Fibroblast of lung (primary cell): Measurements from ENCODE around the gene GNAT3. TPM values are rescaled to one million over a fixed set of nuclear protein-coding genes. Genes with fewer than 3 reads are reported as not detected.

Source experiments
- DNase-seq, 2 donors: peaks; one replicate each; pipeline versions ENCODE4 v3.0.0 to v3.0.0-alpha.2; 2010; ENCODE audit warnings: low read depth in 2 of 2
- H2AFZ ChIP-seq: 2 replicates; pipeline ENCODE4 v1.5.1; 2012; ENCODE audit warnings: low read length, control low read depth, inconsistent platforms
- H3K27ac ChIP-seq: 2 replicates; pipeline ENCODE4 v1.5.1; 2011; ENCODE audit warnings: low read length, control low read depth; ENCODE audit not compliant: insufficient read depth
- H3K27me3 ChIP-seq: 2 replicates; pipeline ENCODE4 v1.5.1; 2011; ENCODE audit warnings: mild to moderate bottlenecking, low read length; ENCODE audit not compliant: control insufficient read depth, insufficient read depth
- H3K36me3 ChIP-seq: 2 replicates; pipeline ENCODE4 v1.5.1; 2011; ENCODE audit warnings: low read length; ENCODE audit not compliant: control insufficient read depth, insufficient read depth
- H3K4me1 ChIP-seq: 2 replicates; pipeline ENCODE4 v1.5.1; 2011; ENCODE audit warnings: low read length; ENCODE audit not compliant: control insufficient read depth, insufficient read depth; ENCODE audit errors: extremely low read depth
- H3K4me2 ChIP-seq: 2 replicates; pipeline ENCODE4 v1.5.1; 2011; ENCODE audit warnings: low read length, control low read depth; ENCODE audit not compliant: insufficient read depth; ENCODE audit errors: extremely low read depth
- H3K4me3 ChIP-seq, 4 experiments: fragments of 200-600 bp in 1 of 4; sonication (generic) in 1 of 4; replicated peaks in 1 of 4; 2 replicates each; pipeline ENCODE4 v1.5.1; 2011 to 2016; ENCODE audit warnings: low read length in 4 of 4, low read depth in 3 of 4, mild to moderate bottlenecking in 3 of 4, control low read depth in 2 of 4, inconsistent platforms in 1 of 4, mixed read lengths in 1 of 4; ENCODE audit not compliant: insufficient read depth in 1 of 4; ENCODE audit errors: control extremely low read depth in 1 of 4
- H3K79me2 ChIP-seq: 2 replicates; pipeline ENCODE4 v1.5.1; 2012; ENCODE audit warnings: mild to moderate bottlenecking, low read length, inconsistent platforms; ENCODE audit not compliant: control insufficient read depth, insufficient read depth
- H3K9ac ChIP-seq: 2 replicates; pipeline ENCODE4 v1.5.1; 2011; ENCODE audit warnings: mild to moderate bottlenecking, low read length, control low read depth; ENCODE audit not compliant: insufficient read depth
- H3K9me3 ChIP-seq: 2 replicates; pipeline ENCODE4 v1.5.1; 2012; ENCODE audit warnings: low read depth, low read length; ENCODE audit not compliant: control insufficient read depth, insufficient read depth
- H4K20me1 ChIP-seq: 2 replicates; pipeline ENCODE4 v1.5.1; 2011; ENCODE audit warnings: low read length; ENCODE audit not compliant: control insufficient read depth, insufficient read depth; ENCODE audit errors: extremely low read depth
- EZH2 ChIP-seq: IDR thresholded peaks from 2 replicates; pipeline ENCODE4 v1.5.1; 2012; ENCODE audit warnings: low read length, control low read depth, mild to moderate bottlenecking; ENCODE audit errors: missing control alignments
- polyA plus RNA-seq, 2 donors: library from polyadenylated mRNA; depleted of rRNA in 1 of 2; stranded (reverse) in 1 of 2; unstranded in 1 of 2; fragments of >200 nt; gene quantifications; 2 replicates each; pipeline ENCODE4 v1.2.1, GENCODE V29; 2011 to 2012; ENCODE audit warnings: missing spikeins in 1 of 2
- total RNA-seq: library from RNA; depleted of rRNA; stranded (reverse); fragments of >200 nt; gene quantifications from 2 replicates; pipeline ENCODE4 v1.2.1, GENCODE V29; 2014
- TF ChIP-seq, protein P1 (sequence below), 2 donors: IDR thresholded peaks in 1 of 2; conservative IDR thresholded peaks in 1 of 2; 1 replicate in 1 of 2; 2 replicates in 1 of 2; pipeline ENCODE4 v1.5.1; 2011 to 2012; ENCODE audit warnings: low read length in 2 of 2, control low read depth in 1 of 2, inconsistent platforms in 1 of 2, low read depth in 1 of 2, mild to moderate bottlenecking in 1 of 2

GNAT3 gene
- total and polyA plus RNA-seq, 2 donors (not counting 1 experiment from before 2014, with no cell fraction given), result not detected

DNA sequence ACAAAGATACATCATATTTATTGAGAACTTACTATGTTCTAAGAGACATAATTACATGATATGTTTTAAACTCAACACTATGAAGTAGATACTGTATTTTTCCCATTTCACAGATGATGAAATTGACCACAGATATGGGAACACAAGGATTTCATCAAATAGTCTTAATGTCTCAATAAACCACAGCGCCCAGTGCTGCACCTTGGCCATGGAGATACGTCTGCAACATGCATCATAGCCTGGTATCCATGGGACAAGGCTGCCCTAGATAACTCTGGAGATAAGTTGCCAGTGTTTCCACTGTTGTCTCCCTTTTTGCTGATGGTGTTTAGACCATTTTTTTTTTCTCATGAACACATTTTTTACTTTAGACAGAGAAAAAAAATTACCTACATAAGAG, 97.5 kb downstream of the GNAT3 start:
- no peak overlapping the region for H3K27ac ChIP-seq
- H3K27me3 ChIP-seq, result no peaks in the 10 kb centered on the region
- H3K9me3 ChIP-seq, result no peaks in the 10 kb centered on the region
- no peak overlapping the region for H3K4me3 ChIP-seq
- no peaks in the 10 kb centered on the region for H3K36me3 ChIP-seq
- H3K4me2 ChIP-seq, result no peak overlapping the region
- H4K20me1 ChIP-seq, result no peaks in the 10 kb centered on the region
- H3K4me1 ChIP-seq, result peaks cover 2% of the 10 kb centered on the region
- no peak for TF ChIP-seq EZH2
- TF ChIP-seq, protein P1, sequence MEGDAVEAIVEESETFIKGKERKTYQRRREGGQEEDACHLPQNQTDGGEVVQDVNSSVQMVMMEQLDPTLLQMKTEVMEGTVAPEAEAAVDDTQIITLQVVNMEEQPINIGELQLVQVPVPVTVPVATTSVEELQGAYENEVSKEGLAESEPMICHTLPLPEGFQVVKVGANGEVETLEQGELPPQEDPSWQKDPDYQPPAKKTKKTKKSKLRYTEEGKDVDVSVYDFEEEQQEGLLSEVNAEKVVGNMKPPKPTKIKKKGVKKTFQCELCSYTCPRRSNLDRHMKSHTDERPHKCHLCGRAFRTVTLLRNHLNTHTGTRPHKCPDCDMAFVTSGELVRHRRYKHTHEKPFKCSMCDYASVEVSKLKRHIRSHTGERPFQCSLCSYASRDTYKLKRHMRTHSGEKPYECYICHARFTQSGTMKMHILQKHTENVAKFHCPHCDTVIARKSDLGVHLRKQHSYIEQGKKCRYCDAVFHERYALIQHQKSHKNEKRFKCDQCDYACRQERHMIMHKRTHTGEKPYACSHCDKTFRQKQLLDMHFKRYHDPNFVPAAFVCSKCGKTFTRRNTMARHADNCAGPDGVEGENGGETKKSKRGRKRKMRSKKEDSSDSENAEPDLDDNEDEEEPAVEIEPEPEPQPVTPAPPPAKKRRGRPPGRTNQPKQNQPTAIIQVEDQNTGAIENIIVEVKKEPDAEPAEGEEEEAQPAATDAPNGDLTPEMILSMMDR (conservative IDR thresholded peaks at IDR 0.05 in 1 of 2, IDR thresholded peaks at IDR 0.05 in 1 of 2; ENCODE audit: low read depth in 1 of 2, low read length in 2 of 2), result no peak
- no peak overlapping the region for H3K9ac ChIP-seq
- no peaks in the 10 kb centered on the region for H3K79me2 ChIP-seq
- H2AFZ ChIP-seq, result no peak overlapping the region
- no peak for DNase-seq

DNA sequence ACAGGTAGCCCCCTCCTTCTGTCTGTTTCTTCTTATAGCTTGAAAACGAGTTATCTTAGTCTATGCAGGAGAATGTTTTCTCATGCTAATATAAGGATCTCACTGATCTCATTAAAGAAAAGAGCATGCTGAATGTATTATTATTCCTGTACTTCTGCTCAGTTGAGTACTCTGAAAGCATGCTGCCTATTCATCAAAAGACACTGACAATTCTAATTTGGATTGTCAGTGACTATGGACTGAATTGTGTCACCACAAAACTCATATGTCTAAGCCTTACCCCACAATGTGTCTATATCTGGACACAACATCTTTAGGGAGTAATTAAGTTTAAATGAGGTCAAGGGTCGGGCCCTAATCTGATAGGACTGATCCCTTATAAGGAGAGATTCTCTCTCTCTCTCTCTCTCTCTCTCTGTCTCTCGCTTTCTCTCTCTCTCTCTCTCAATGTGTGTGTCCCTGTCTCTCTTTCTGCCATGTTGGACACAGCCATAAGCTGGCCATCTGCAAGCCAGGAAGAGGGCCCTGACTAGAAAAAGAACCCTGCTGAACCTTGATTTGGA, 98.4 kb downstream of the GNAT3 start:
- no peak overlapping the region for H3K9ac ChIP-seq
- H3K9me3 ChIP-seq, result no peaks in the 10 kb centered on the region
- no peaks in the 10 kb centered on the region for H4K20me1 ChIP-seq
- DNase-seq, result no peak
- peaks cover 2% of the 10 kb centered on the region for H3K4me1 ChIP-seq
- no peak overlapping the region for H3K4me2 ChIP-seq
- H3K27me3 ChIP-seq, result no peaks in the 10 kb centered on the region
- no peak overlapping the region for H2AFZ ChIP-seq
- H3K27ac ChIP-seq, result no peak overlapping the region
- H3K36me3 ChIP-seq, result no peaks in the 10 kb centered on the region
- no peaks in the 10 kb centered on the region for H3K79me2 ChIP-seq
- TF ChIP-seq, protein P1 (conservative IDR thresholded peaks at IDR 0.05 in 1 of 2, IDR thresholded peaks at IDR 0.05 in 1 of 2; ENCODE audit: low read depth in 1 of 2, low read length in 2 of 2), result no peak
- TF ChIP-seq EZH2, result no peak
- H3K4me3 ChIP-seq, result no peak overlapping the region

DNA sequence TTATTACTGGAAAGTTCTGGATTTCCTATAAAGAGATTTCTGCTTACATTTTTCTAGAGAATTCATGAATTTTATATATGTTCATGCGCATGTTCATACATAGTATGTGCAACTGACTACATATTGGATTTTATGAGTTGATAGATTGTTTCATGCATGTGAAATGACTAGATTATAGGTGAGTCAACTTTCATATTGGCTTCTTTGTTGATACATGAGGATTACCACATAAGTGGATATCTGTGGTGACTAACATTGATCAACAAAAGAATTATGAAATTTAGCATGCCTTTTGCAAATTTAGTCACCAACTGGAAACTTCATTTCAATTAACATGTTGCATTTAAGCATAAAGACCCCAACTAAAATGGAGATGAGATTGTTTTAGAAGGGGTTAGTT, 99.0 kb downstream of the GNAT3 start:
- Histone ChIP-seq H4K20me1 (no peaks in the 10 kb centered on the region), H3K9ac (no peak overlapping the region)

More for the DNA sequence above, 99.0 kb downstream of the GNAT3 start:
- TF ChIP-seq, protein P1 (conservative IDR thresholded peaks at IDR 0.05 in 1 of 2, IDR thresholded peaks at IDR 0.05 in 1 of 2; ENCODE audit: low read depth in 1 of 2, low read length in 2 of 2), result no peak
- TF ChIP-seq EZH2, result no peak
- Histone ChIP-seq H3K4me1 (peaks cover 2% of the 10 kb centered on the region), H3K36me3 (no peaks in the 10 kb centered on the region), H2AFZ (no peak overlapping the region), H3K79me2 (no peaks in the 10 kb centered on the region), H3K4me3 (no peak overlapping the region), H3K9me3 (no peaks in the 10 kb centered on the region), H3K27ac (no peak overlapping the region), H3K27me3 (no peaks in the 10 kb centered on the region), H3K4me2 (no peak overlapping the region)
- DNase-seq, result peak; percentile 42 to 45
